ENCODE results near the gene NIN.

NIN gene

DNA sequence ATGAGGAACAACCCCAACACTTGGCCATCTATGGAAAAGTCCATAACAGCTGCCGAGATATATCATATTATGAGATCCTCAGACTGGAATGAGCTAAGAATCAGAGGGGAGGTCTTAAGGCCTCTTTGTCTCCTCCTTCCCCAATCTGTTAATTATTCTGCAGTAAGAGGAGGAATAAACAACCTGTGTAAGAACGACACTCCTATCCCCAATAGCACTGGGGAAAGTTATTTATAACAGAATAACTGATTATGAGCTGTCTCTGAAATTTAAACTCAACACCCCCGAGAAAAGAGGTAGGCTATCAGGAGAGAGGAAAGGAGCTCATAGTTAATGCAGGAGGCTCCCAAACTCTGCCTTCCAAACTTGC is 68.0 kb downstream of the NIN start:
- no peak for DNase-seq (ENCODE audit: low read depth, low spot score)
- Histone ChIP-seq H3K27me3 (ENCODE audit: control insufficient read depth, insufficient read depth, low read length) (no peaks in the 10 kb centered on the region), H3K36me3 (ENCODE audit: control insufficient read depth, insufficient read depth, low read length) (peaks cover 2% of the 10 kb centered on the region; the same call in 1 of the 2 replicates), H3K27ac (ENCODE audit: low read length) (no peak overlapping the region), H3K9me3 (ENCODE audit: control insufficient read depth, insufficient read depth, low read length) (no peaks in the 10 kb centered on the region), H3K4me3 (ENCODE audit: low read length) (no peak overlapping the region), H3K4me1 (ENCODE audit: control insufficient read depth, insufficient read depth, low read length) (no peaks in the 10 kb centered on the region)
- WGBS (ENCODE audit: insufficient coverage, insufficient read length), result no CpG with 5 or more reads among the region's 3 CpGs

DNA sequence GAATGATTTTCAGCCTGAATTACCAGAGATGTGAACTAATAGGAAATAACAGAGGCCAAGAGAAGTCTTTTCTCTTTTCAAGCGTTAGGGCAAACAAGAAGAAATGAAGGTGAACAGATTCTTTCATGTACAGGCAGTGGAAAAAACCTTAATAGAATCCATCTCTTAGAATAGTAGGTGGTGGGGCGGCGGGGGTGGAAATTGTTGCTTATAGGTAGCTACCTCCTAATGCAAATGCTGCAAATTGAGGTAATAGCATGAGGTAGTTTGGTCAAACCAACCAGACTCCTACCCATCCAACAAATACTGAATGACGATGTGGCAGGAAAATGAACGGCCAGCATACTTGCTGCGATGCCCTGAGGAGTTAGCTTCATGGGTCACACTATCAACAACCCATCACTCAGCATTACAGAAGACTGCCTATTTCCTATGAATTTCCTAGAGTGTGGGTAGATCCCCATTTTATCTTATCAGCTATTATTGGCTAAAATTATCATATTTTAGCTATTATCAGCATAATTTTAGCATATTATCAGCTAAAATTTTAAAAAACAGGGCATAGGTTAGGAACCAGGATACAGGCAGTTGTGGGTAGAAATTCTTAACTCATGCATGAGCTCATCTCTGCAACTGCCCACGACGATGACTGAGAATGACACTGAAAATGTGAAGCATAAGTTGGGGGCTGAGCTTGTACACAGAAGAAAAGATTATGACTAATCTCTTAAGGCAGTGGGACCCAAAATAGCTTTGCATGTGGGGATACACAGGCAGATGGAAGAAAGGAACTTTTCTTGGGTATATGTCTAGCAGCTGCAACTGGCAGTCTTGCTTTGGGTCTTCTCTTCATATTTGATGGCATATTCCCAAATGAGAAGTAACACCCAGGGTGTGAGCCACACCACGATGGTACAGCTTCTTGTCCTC is 68.7 kb downstream of the NIN start:
- H3K36me3 ChIP-seq (ENCODE audit: control insufficient read depth, insufficient read depth, low read length), result peaks cover 2% of the 10 kb centered on the region; the same call in 1 of the 2 replicates
- H3K27ac ChIP-seq (ENCODE audit: low read length), result no peak overlapping the region
- no peaks in the 10 kb centered on the region for H3K9me3 ChIP-seq (ENCODE audit: control insufficient read depth, insufficient read depth, low read length)
- no peak overlapping the region for H3K4me3 ChIP-seq (ENCODE audit: low read length)
- H3K27me3 ChIP-seq (ENCODE audit: control insufficient read depth, insufficient read depth, low read length), result no peaks in the 10 kb centered on the region
- WGBS (ENCODE audit: insufficient coverage, insufficient read length), result no CpG with 5 or more reads among the region's 9 CpGs
- H3K4me1 ChIP-seq (ENCODE audit: control insufficient read depth, insufficient read depth, low read length), result no peaks in the 10 kb centered on the region
- DNase-seq (ENCODE audit: low read depth, low spot score), result no peak

DNA sequence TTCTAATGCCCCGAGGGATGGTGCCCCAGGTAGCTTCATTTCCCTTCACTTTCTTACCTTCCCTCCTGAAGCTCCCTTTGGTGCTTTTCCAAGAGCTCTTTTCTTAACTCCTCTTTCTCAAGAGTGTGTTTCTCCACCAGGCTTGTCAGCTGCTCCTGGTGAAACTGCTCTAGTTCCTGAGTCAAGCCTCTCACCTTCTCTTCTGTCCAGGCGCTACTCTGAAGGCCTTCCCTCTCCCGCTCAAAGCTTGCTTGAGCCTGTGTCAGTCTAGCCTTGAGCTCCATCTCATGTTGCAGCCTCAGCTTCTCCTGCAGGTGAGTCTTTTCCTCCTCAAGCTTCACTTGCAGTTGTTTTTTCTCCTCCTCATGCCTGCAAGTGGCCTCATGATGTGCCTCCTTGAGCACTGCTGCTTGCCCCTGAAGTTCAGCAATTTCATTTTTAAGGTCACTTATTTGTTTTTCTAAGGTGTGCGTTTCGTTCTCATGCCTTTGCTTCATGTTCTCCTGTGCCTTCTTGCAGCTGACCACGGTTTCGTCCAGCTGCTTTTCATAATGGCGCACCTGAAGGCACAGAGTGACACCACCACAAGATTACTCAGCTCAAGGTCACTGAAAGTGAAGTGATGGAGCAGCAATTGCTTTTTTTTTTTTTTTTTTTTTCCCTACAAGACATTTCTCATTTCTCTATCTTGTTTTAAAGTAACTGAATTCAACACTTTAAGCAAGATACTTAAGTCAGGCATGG is 71.0 kb downstream of the NIN start:
- no peak overlapping the region for H3K4me3 ChIP-seq (ENCODE audit: low read length)
- H3K27me3 ChIP-seq (ENCODE audit: control insufficient read depth, insufficient read depth, low read length), result no peaks in the 10 kb centered on the region
- no peak for DNase-seq (ENCODE audit: low read depth, low spot score)
- WGBS (ENCODE audit: insufficient coverage, insufficient read length), result no CpG with 5 or more reads among the region's 8 CpGs
- no peaks in the 10 kb centered on the region for H3K4me1 ChIP-seq (ENCODE audit: control insufficient read depth, insufficient read depth, low read length)
- H3K9me3 ChIP-seq (ENCODE audit: control insufficient read depth, insufficient read depth, low read length), result no peaks in the 10 kb centered on the region
- H3K27ac ChIP-seq (ENCODE audit: low read length), result no peak overlapping the region
- peaks cover 2% of the 10 kb centered on the region; the same call in 1 of the 2 replicates for H3K36me3 ChIP-seq (ENCODE audit: control insufficient read depth, insufficient read depth, low read length)

- Histone ChIP-seq H3K36me3 (ENCODE audit: control insufficient read depth, insufficient read depth, low read length) (peaks cover 2% of the 10 kb centered on the region; the same call in 1 of the 2 replicates), H3K4me3 (ENCODE audit: low read length) (no peak overlapping the region), H3K4me1 (ENCODE audit: control insufficient read depth, insufficient read depth, low read length) (no peaks in the 10 kb centered on the region), H3K9me3 (ENCODE audit: control insufficient read depth, insufficient read depth, low read length) (no peaks in the 10 kb centered on the region), H3K27ac (ENCODE audit: low read length) (no peak overlapping the region), H3K27me3 (ENCODE audit: control insufficient read depth, insufficient read depth, low read length) (no peaks in the 10 kb centered on the region)
- WGBS (ENCODE audit: insufficient coverage, insufficient read length), result no CpG with 5 or more reads among the region's 5 CpGs
- DNase-seq (ENCODE audit: low read depth, low spot score), result no peak
Measured at GRCh38 chr14:50758945-50759344, 72.0 kb downstream of the NIN start.

DNA sequence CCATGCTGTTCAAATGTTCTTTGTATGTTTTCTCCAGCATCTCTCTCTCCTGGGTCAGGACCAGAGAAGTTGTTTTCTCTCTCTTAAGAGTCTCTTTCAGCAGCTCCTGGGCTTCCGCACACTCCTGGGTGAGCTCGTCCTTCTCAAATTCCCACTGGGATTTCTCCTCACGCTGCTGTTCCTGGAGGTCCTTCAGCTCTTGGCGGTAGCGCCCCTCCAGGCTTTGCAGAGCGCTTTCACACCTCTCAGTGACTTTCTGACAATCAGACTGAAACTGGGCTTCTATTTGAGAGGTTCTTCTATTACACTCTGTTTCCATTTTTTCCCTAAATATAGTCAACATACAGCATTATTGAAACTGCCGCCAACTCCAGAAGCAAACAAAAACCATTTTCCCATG is 72.7 kb downstream of the NIN start:
- Histone ChIP-seq H3K36me3 (ENCODE audit: control insufficient read depth, insufficient read depth, low read length) (peaks cover 2% of the 10 kb centered on the region; the same call in 1 of the 2 replicates), H3K9me3 (ENCODE audit: control insufficient read depth, insufficient read depth, low read length) (no peaks in the 10 kb centered on the region), H3K27me3 (ENCODE audit: control insufficient read depth, insufficient read depth, low read length) (no peaks in the 10 kb centered on the region), H3K27ac (ENCODE audit: low read length) (no peak overlapping the region), H3K4me3 (ENCODE audit: low read length) (no peak overlapping the region), H3K4me1 (ENCODE audit: control insufficient read depth, insufficient read depth, low read length) (no peaks in the 10 kb centered on the region)
- no CpG with 5 or more reads among the region's 7 CpGs for WGBS (ENCODE audit: insufficient coverage, insufficient read length)
- no peak for DNase-seq (ENCODE audit: low read depth, low spot score)

DNA sequence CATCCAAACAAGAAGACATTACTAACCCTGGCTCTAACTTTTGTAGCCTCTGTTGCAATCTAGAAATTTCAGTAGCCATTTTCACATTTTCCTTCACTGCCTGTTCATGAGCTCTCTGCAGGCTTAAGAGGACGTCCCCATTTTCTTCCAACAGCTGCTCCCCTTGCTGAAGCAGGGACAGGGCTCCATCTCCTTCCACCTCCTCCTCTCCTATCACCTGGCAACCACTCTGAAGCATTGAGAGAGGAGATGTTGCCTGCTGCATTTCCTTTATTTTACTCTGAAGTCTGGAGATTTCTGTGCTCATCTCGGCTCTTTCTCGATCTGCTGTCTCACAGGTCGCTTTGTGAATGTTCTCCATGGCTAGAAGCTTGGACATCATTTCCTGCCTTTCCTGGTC is 73.3 kb downstream of the NIN start:
- no CpG with 5 or more reads among the region's 4 CpGs for WGBS (ENCODE audit: insufficient coverage, insufficient read length)
- no peaks in the 10 kb centered on the region for H3K27me3 ChIP-seq (ENCODE audit: control insufficient read depth, insufficient read depth, low read length)
- no peak overlapping the region for H3K27ac ChIP-seq (ENCODE audit: low read length)
- H3K4me3 ChIP-seq (ENCODE audit: low read length), result no peak overlapping the region
- H3K4me1 ChIP-seq (ENCODE audit: control insufficient read depth, insufficient read depth, low read length), result no peaks in the 10 kb centered on the region
- no peak for DNase-seq (ENCODE audit: low read depth, low spot score)
- no peaks in the 10 kb centered on the region for H3K9me3 ChIP-seq (ENCODE audit: control insufficient read depth, insufficient read depth, low read length)
- peaks cover 1% of the 10 kb centered on the region; the same call in 1 of the 2 replicates for H3K36me3 ChIP-seq (ENCODE audit: control insufficient read depth, insufficient read depth, low read length)

- H3K27ac ChIP-seq (ENCODE audit: low read length), result no peak overlapping the region
- no peaks in the 10 kb centered on the region for H3K36me3 ChIP-seq (ENCODE audit: control insufficient read depth, insufficient read depth, low read length)
- H3K4me3 ChIP-seq (ENCODE audit: low read length), result no peak overlapping the region
- H3K4me1 ChIP-seq (ENCODE audit: control insufficient read depth, insufficient read depth, low read length), result no peaks in the 10 kb centered on the region
- no peaks in the 10 kb centered on the region for H3K9me3 ChIP-seq (ENCODE audit: control insufficient read depth, insufficient read depth, low read length)
- WGBS (ENCODE audit: insufficient coverage, insufficient read length), result no CpG with 5 or more reads among the region's 8 CpGs
- no peak for DNase-seq (ENCODE audit: low read depth, low spot score)
- no peaks in the 10 kb centered on the region for H3K27me3 ChIP-seq (ENCODE audit: control insufficient read depth, insufficient read depth, low read length)
Measured at GRCh38 chr14:50756300-50756699, 74.7 kb downstream of the NIN start.

DNA sequence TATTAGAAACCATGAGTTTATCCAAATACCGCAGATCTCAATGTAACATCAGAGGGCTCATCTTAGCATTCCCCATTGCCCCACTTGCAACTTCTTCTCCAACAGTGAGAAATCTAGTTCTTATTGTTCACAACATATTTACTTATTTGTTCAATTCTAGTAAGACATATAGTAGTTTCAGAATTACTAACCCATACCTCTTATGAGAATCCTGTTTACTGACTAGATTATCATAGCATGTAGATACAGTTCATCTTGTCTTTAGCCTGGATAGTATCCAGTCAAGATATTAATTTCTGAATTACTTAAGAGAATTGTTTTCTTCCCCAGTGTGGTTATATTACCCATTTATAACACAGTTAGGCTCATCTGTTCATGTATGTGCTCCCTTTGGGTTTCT is 80.6 kb downstream of the NIN start:
- no peaks in the 10 kb centered on the region for H3K9me3 ChIP-seq (ENCODE audit: control insufficient read depth, insufficient read depth, low read length)
- no peak for DNase-seq (ENCODE audit: low read depth, low spot score)
- H3K36me3 ChIP-seq (ENCODE audit: control insufficient read depth, insufficient read depth, low read length), result no peaks in the 10 kb centered on the region; the same call in 1 of the 2 replicates
- H3K4me3 ChIP-seq (ENCODE audit: low read length), result no peak overlapping the region
- H3K4me1 ChIP-seq (ENCODE audit: control insufficient read depth, insufficient read depth, low read length), result no peaks in the 10 kb centered on the region
- WGBS (ENCODE audit: insufficient coverage, insufficient read length), result no CpG with 5 or more reads among the region's 1 CpG
- no peak overlapping the region for H3K27ac ChIP-seq (ENCODE audit: low read length)
- H3K27me3 ChIP-seq (ENCODE audit: control insufficient read depth, insufficient read depth, low read length), result no peaks in the 10 kb centered on the region

- Histone ChIP-seq H3K36me3 (ENCODE audit: control insufficient read depth, insufficient read depth, low read length) (no peaks in the 10 kb centered on the region; the same call in 1 of the 2 replicates), H3K4me3 (ENCODE audit: low read length) (no peak overlapping the region), H3K27me3 (ENCODE audit: control insufficient read depth, insufficient read depth, low read length) (no peaks in the 10 kb centered on the region), H3K4me1 (ENCODE audit: control insufficient read depth, insufficient read depth, low read length) (no peaks in the 10 kb centered on the region), H3K27ac (ENCODE audit: low read length) (no peak overlapping the region), H3K9me3 (ENCODE audit: control insufficient read depth, insufficient read depth, low read length) (no peaks in the 10 kb centered on the region)
- WGBS (ENCODE audit: insufficient coverage, insufficient read length), result no CpG with 5 or more reads among the region's 5 CpGs
- no peak for DNase-seq (ENCODE audit: low read depth, low spot score)
Measured at GRCh38 chr14:50745401-50746058, 85.4 kb downstream of the NIN start.

GRCh38 chr14:50744231-50744630 is 86.7 kb downstream of the NIN start:
- WGBS (ENCODE audit: insufficient coverage, insufficient read length), result no CpG with 5 or more reads among the region's 3 CpGs
- no peaks in the 10 kb centered on the region; the same call in 1 of the 2 replicates for H3K36me3 ChIP-seq (ENCODE audit: control insufficient read depth, insufficient read depth, low read length)
- DNase-seq (ENCODE audit: low read depth, low spot score), result no peak
- no peaks in the 10 kb centered on the region for H3K4me1 ChIP-seq (ENCODE audit: control insufficient read depth, insufficient read depth, low read length)
- no peaks in the 10 kb centered on the region for H3K27me3 ChIP-seq (ENCODE audit: control insufficient read depth, insufficient read depth, low read length)
- H3K27ac ChIP-seq (ENCODE audit: low read length), result no peak overlapping the region
- no peaks in the 10 kb centered on the region for H3K9me3 ChIP-seq (ENCODE audit: control insufficient read depth, insufficient read depth, low read length)
- H3K4me3 ChIP-seq (ENCODE audit: low read length), result no peak overlapping the region
